HG02642 (cell line): ENCODE results near the gene HOXC4.
A peak's percentile ranks its signal among the peaks of the same experiment; 100 is the strongest.

ENCODE experiments used
- ATAC-seq: cut with Tn5 transposase; IDR thresholded peaks from one replicate; pipeline ENCODE4 v1.9.1; 2021; ENCODE audit warnings: mild to moderate bottlenecking; ENCODE audit not compliant: unreplicated experiment, poor library complexity

The HOXC4 gene

DNA sequence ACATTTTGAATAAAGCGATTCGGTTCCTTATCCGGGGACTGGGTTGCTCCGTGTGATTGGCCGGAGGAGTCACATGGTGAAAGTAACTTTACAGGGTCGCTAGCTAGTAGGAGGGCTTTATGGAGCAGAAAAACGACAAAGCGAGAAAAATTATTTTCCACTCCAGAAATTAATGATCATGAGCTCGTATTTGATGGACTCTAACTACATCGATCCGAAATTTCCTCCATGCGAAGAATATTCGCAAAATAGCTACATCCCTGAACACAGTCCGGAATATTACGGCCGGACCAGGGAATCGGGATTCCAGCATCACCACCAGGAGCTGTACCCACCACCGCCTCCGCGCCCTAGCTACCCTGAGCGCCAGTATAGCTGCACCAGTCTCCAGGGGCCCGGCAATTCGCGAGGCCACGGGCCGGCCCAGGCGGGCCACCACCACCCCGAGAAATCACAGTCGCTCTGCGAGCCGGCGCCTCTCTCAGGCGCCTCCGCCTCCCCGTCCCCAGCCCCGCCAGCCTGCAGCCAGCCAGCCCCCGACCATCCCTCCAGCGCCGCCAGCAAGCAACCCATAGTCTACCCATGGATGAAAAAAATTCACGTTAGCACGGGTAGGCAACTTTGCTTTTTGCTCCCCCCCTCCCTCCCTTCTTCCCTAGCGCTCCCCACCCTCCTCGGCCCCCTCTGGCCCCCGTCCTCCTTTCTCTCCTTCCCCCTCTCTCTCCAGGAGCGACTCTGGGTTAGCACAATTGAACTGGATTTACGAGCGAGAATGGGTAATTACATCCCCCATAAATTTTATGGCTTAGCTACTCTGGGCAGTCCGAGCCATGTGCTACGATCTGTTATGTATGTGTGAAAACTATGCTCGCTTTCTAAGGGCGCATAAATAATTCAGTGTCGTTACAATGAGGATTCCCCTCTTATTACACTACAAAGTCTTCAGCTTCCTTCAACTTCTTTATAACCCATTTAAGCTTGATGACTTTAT lies at the start of gene HOXC4:
Gene HOXC4 (plus strand): TSS at position 85 of the 991 bp plus-strand sequence. CDS start 88 bp downstream, at position 173.
- peak; percentile 49 for ATAC-seq

DNA sequence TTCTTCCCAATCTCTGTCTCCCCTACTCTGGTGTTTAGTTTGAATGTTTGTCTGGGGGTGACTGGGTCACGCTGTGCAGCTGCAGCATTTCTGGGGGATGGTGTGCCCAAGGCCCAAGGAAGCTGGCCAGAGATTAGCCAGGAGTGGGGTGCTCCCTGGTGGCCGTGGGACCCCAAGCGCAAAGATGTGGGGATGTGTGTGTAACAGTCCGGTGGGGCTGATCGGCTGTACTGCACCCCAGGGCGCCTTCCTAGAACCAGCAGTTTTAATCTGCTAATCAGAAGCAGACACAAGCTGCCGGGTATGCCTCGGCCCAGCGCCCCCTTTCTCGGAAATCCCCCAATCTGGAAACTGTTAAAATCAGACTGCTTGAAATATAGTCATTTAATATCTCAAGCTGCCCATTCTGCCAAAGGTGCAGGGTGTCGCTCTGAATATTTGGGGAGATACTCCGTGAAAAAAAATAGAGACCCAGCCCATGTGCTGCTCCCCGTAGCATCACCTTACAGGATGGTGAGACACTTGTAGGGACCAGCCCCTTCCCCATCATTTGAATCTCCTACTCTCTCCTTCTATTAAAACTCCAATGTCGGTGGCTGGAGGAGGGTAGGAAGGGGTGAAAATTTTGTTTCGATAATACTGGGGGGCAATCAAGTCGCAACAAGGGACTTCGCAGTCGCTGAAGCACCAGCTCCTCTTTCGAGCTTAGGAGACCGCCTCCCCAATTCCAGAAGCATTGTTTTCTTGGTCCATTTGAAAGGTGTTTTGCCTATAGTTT lies 49.4 kb upstream of the HOXC4 start:
- no peak for ATAC-seq

GRCh38 chr12:54004841-54005530 lies 48.6 kb upstream of the HOXC4 start:
- ATAC-seq, result no peak

DNA sequence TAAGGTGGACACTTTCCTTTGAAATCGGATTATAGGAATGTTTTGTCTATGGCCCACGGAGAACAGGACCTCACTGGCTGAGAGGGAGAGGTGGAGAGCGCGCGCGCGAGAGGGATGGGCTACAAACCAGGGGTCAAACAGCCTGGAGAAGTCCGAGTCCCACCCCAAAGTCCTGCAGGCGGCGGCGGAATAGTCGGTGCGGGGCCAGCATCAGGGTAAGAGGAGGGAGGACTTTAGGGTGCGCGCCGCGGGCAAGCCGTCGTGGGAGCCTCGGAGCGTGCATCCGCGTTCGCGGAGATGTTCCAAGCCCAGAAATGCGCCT lies 48.1 kb upstream of the HOXC4 start:
- no peak for ATAC-seq

DNA sequence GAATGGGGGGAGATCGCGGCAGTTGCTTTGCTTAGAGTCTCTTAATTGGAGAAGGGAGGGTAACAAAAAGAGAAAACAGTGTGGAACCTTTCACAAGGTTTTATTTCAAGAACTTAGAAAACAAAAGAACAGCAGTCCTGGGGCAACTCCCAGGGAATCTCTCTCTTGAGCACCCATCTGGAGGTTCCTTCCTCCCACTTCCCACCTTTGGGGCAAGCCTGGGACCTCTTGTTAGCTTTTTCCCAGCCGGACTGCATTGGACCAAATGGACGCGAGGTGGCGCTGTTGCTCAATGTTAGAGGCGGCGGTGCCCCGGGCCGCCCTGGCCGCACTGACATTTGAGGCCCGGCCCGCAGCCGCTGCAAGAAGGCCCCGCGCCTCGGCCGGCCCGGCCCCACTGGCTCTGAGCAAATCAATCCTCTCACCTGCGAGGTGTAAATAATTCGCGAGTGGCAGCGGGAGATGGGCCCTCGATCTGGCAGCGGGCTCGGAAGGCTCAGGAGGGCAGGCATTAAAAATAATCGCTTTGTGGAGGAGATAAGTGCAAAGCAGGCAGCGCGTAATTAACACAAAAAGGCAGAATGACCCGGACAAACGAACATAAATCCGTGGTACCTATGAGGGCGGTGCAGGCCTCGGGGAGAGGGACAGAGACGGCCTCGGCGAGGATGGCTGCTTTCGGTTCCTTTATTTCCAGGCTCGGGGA lies 47.6 kb upstream of the HOXC4 start:
- ATAC-seq, result peak; percentile 74

GRCh38 chr12:54006559-54007220 lies 46.9 kb upstream of the HOXC4 start:
- ATAC-seq, result no peak

DNA sequence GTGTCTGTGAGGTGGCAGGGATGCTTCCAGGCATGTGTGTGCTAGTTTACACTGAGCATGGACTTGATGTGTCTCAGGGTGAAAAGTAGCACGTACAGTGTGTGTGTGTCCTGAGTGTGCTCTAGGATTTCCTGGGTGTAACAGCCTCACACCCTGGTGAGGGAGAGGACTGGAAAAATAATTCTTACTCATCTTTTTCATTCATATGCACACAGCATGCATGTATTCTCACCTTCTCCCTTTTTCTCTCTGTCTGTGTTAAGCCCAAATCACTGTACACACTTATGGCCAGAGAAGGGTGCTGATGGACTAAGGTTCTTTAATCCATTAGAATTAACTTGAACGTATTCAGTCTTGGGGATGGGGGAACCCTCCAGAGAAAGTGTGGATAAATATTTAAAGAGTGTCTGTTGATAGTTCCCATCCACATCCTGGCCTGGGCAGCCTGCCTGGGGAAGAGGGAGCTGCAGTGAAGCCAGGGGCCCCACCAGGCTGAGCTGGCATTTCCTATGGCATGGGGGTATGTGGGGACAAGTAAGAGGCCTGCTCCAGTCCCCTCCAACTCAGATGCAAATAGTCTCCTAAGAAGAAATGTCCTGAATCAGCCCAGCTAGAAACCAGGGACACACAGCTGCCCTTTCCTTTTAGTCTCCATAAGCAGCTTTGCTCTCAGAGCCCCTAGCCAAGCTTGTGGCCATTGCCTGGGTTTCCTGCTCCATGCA lies 45.9 kb upstream of the HOXC4 start:
- no peak for ATAC-seq

- no peak for ATAC-seq
These were observed 45.4 kb upstream of the HOXC4 start for GRCh38 chr12:54008260-54008552.

- ATAC-seq, result no peak
These were observed 44.2 kb upstream of the HOXC4 start for GRCh38 chr12:54009171-54010052.

DNA sequence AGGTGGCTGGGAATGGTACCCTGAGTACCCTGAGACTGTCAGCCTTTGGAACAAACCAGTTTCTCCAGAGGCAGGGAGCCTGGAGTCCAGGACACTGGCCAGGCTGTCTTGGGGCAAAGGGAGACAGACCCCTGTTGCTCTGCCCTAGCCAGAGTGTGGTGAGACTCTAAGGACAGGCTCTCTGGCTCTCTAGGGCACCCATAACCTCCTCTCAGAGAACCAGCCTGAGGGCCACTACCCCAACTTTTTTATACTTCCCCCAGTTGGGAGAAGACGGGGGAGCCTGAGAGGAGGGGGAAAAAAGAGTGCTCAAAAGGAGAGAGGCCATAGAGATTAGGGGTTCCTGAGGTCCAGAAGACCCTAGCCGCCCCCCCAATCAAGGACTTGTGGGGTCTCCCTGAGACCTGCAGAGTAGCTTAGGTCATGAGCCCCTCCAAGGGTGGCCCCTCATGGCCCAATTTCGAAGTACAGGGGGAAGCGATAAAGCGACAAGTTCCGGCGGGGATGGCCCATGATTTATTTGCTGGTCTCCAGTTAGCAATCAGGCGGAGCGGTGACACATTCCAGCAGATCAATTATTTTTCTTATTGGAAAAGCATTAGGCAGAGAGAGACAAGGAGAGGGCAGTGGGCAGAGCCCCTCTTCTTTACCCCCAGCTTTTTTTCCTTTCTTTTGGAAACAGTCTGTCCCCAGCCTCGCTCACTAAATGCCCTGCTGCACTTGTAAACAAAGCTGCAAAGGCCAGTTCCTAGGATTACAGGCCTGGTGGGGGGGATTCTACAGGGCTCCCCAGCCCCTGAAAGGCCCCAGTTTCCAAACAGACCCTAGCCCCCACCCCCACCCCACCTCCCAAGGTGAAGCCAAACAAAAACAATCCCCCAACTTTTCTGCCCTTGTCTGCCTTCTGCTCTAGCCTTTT lies 43.3 kb upstream of the HOXC4 start:
- ATAC-seq, result no peak

DNA sequence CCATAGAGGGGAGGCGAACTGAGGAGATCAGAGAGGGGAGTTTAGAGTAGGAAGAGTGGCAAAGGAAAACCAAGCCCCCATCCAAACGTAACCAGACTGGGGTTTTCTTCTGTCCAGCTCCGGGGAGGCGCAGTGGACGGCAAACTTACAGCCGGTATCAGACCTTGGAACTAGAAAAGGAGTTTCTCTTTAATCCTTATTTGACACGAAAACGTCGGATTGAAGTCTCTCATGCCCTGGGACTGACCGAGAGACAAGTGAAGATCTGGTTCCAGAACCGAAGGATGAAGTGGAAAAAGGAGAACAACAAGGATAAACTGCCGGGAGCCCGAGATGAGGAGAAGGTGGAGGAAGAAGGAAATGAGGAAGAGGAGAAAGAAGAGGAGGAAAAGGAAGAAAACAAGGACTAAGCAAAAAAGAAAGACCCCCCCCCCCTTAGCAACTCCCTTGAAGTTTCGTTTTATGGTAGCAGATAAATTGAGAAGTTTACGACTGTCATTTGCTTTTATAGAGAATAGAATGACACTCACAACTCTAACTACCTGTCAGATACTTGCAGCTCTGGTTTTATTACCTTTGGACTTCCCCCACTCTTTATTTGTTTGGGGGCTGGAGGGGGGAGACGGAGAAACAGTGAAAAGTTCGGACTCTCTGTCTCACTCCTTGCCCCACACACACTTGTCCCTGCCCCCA lies 42.5 kb upstream of the HOXC4 start:
- no peak for ATAC-seq

DNA sequence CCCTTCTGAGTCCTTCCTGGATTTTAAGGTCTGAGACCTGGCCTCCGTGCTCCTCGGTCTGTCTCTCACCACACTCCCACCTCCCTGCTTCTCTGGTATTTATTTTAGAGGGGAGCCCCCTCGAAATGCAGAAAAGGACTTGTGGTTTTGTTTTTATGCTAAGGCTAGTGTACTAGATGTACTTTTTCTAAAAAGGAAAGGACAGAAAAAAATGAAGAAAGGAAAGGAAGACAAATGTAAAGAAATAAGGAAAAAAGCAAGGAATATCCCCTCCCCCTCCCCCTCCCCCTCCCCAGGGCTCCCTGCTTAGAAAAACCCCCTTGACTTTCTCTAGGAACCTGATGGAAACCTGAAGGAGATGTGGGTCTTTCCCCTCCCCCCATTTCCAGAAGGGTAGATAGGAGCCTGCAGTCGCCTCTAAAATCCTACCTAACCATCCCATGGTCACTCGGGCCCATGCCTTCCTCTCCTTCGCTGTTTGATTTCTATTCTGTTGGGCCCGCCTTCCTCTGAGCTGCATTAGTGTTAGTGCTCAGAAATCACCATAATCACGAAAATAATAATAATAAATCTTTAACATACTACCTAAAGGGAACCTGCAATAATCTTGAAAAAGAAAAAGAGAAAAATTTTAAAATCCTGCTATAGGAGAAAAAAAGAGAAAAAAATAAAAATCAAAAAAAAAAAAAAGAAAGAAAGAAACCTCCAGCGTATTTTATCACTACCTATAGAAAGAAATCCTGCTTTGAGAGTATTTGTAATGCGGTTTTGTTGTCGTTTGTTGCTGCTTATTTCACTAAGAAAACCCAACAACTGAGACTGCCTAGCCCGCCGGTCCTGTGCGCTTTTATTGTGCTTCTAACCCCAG lies 41.7 kb upstream of the HOXC4 start:
- ATAC-seq, result no peak

DNA sequence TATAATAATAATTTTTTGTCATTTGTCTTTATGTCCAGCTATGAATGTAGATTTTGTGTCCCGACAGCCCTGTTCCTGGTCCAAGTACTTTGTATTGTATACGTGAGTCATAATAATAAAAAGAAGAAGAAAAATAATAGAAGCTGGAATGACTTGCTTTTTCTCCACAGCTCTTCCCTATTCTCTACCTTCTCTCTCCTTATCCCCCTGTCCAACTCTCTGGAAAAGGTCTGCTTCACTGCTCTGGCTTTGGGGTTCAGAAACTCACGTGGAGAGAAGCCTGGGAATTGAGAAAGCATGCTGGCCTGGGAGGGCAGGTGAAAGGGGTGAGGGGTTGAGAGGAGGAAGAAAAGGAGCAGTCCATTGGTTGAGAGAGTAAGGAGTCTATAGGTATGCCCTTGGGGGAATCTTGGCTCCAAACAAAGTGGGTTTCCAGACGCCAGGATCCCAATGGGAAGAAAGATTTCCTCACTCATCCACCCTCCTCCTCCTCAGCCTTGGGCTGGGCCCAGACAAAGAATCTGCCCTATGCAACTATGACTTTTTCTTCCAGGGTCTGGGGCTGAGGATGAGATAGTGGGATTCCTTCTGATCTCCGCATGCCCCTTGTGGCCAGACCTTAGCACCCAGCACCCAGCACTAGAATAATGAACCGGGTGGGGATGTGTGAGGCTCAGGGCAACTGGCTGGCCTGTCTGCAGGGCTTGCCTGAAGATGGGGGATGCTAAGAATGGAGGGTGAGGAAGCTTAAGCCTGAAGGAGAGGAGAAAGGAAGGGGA lies 40.8 kb upstream of the HOXC4 start:
- ATAC-seq, result no peak

GRCh38 chr12:54014377-54015017 lies 39.1 kb upstream of the HOXC4 start:
- no peak for ATAC-seq
